A673 (cell line): ENCODE data around the gene BTC.

Experiments used
- EZH2 ChIP-seq: fragments of 200-600 bp; sonication (generic); IDR thresholded peaks from 2 replicates; pipeline ENCODE4 v1.6.1; 2017; ENCODE audit warnings: borderline replicate concordance, low read depth, mild to moderate bottlenecking, mixed read lengths, antibody characterized with exemption, low read length; ENCODE audit not compliant: poor library complexity, severe bottlenecking
- TF ChIP-seq, protein P1 (sequence below): fragments of 300-800, 200-600 bp; sonication (generic); conservative IDR thresholded peaks from 2 replicates; pipeline ENCODE4 v1.5.1; 2017; ENCODE audit warnings: low read depth, mild to moderate bottlenecking, antibody characterized with exemption, low read length, moderate library complexity, mixed read lengths

DNA sequence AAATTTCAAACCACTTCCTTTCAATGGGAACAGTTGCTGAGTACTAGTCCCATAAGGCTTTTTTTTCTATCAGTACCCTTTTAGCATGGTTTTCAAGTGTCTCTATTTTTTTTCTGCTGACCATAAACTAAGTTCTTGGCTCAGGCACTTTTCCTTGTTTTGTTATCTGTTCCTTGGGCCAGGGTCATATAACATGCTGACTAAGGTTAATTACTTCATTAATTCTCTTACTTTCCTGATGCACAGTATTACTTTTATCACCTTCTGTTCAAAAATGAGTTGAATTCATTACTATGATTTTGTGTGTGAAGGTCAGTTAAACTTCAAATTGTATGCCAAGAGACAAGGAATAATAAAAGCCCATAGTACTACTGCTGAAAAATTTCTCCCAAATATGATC lies 19.7 kb upstream of the BTC start:
- TF ChIP-seq, protein P1, sequence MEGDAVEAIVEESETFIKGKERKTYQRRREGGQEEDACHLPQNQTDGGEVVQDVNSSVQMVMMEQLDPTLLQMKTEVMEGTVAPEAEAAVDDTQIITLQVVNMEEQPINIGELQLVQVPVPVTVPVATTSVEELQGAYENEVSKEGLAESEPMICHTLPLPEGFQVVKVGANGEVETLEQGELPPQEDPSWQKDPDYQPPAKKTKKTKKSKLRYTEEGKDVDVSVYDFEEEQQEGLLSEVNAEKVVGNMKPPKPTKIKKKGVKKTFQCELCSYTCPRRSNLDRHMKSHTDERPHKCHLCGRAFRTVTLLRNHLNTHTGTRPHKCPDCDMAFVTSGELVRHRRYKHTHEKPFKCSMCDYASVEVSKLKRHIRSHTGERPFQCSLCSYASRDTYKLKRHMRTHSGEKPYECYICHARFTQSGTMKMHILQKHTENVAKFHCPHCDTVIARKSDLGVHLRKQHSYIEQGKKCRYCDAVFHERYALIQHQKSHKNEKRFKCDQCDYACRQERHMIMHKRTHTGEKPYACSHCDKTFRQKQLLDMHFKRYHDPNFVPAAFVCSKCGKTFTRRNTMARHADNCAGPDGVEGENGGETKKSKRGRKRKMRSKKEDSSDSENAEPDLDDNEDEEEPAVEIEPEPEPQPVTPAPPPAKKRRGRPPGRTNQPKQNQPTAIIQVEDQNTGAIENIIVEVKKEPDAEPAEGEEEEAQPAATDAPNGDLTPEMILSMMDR: no peak
- TF ChIP-seq EZH2: no peak
